Measurements from ENCODE around the gene ADAMTS17.

Gene ADAMTS17

GRCh38 chr15:99969261-99969920, 372.4 kb downstream of the ADAMTS17 start:
- Histone ChIP-seq H3K4me2 (no peak overlapping the region), H3K9me3 (no peaks in the 10 kb centered on the region), H3K4me1 (no peaks in the 10 kb centered on the region), H3K4me3 (no peak overlapping the region), H3K27ac (no peak overlapping the region), H3K36me3 (no peaks in the 10 kb centered on the region), H3K9ac (no peak overlapping the region), H3K27me3 (no peaks in the 10 kb centered on the region), H4K20me1 (no peaks in the 10 kb centered on the region)
- TF ChIP-seq Cebpa-rat (IDR thresholded peaks at IDR 0.05) = no peak

GRCh38 chr15:99967841-99968371, 373.9 kb downstream of the ADAMTS17 start:
- H3K4me1 ChIP-seq = no peaks in the 10 kb centered on the region
- H3K9ac ChIP-seq = no peak overlapping the region
- H3K27me3 ChIP-seq = no peaks in the 10 kb centered on the region
- H4K20me1 ChIP-seq = no peaks in the 10 kb centered on the region
- H3K36me3 ChIP-seq = no peaks in the 10 kb centered on the region
- no peaks in the 10 kb centered on the region for H3K9me3 ChIP-seq
- no peak for TF ChIP-seq Cebpa-rat (IDR thresholded peaks at IDR 0.05)
- H3K4me3 ChIP-seq = no peak overlapping the region
- no peak overlapping the region for H3K4me2 ChIP-seq
- no peak overlapping the region for H3K27ac ChIP-seq

GRCh38 chr15:99966815-99967214, 375.0 kb downstream of the ADAMTS17 start:
- H3K27ac ChIP-seq = no peak overlapping the region
- no peak overlapping the region for H3K4me3 ChIP-seq
- no peak overlapping the region for H3K9ac ChIP-seq
- H3K9me3 ChIP-seq = peaks cover 6% of the 10 kb centered on the region; the same call in 1 of the 2 replicates
- H3K27me3 ChIP-seq = no peaks in the 10 kb centered on the region
- no peak overlapping the region for H3K4me2 ChIP-seq
- H3K36me3 ChIP-seq = no peaks in the 10 kb centered on the region
- no peaks in the 10 kb centered on the region for H4K20me1 ChIP-seq
- H3K4me1 ChIP-seq = no peaks in the 10 kb centered on the region
- TF ChIP-seq Cebpa-rat (IDR thresholded peaks at IDR 0.05) = no peak

- H3K27ac ChIP-seq = no peak overlapping the region
- TF ChIP-seq Cebpa-rat (IDR thresholded peaks at IDR 0.05) = no peak
Observed at GRCh38 chr15:99965376-99965775, 376.4 kb downstream of the ADAMTS17 start.

GRCh38 chr15:99963976-99964375, 377.8 kb downstream of the ADAMTS17 start:
- H3K9me3 ChIP-seq = peaks cover 6% of the 10 kb centered on the region; the same call in 1 of the 2 replicates
- no peak overlapping the region for H3K4me2 ChIP-seq
- H3K4me3 ChIP-seq = no peak overlapping the region
- H3K4me1 ChIP-seq = no peaks in the 10 kb centered on the region
- H4K20me1 ChIP-seq = no peaks in the 10 kb centered on the region
- H3K9ac ChIP-seq = no peak overlapping the region
- no peaks in the 10 kb centered on the region for H3K27me3 ChIP-seq
- no peaks in the 10 kb centered on the region for H3K36me3 ChIP-seq
- TF ChIP-seq Cebpa-rat (IDR thresholded peaks at IDR 0.05) = no peak
- H3K27ac ChIP-seq = no peak overlapping the region

More at GRCh38 chr15:99965376-99965775, 376.4 kb downstream of the ADAMTS17 start:
- H3K9me3 ChIP-seq = peaks cover 6% of the 10 kb centered on the region; the same call in 1 of the 2 replicates
- H4K20me1 ChIP-seq = no peaks in the 10 kb centered on the region
- no peaks in the 10 kb centered on the region for H3K27me3 ChIP-seq
- no peak overlapping the region for H3K4me2 ChIP-seq
- H3K4me1 ChIP-seq = no peaks in the 10 kb centered on the region
- H3K9ac ChIP-seq = no peak overlapping the region
- H3K4me3 ChIP-seq = no peak overlapping the region
- no peaks in the 10 kb centered on the region for H3K36me3 ChIP-seq

- no peak overlapping the region for H3K27ac ChIP-seq
- no peaks in the 10 kb centered on the region for H3K36me3 ChIP-seq
- no peaks in the 10 kb centered on the region for H4K20me1 ChIP-seq
- no peak overlapping the region for H3K4me3 ChIP-seq
- no peak overlapping the region for H3K9ac ChIP-seq
- H3K9me3 ChIP-seq = peaks cover 6% of the 10 kb centered on the region; the same call in 1 of the 2 replicates
- 0 out of 2 replicates have a peak, but pooled peaks cover 2% of the 10 kb centered on the region for H3K4me1 ChIP-seq
- no peaks in the 10 kb centered on the region for H3K27me3 ChIP-seq
- TF ChIP-seq Cebpa-rat (IDR thresholded peaks at IDR 0.05) = no peak
- no peak overlapping the region for H3K4me2 ChIP-seq
Observed at GRCh38 chr15:99963096-99963825, 378.5 kb downstream of the ADAMTS17 start.

GRCh38 chr15:99962006-99962561, 379.7 kb downstream of the ADAMTS17 start:
- Histone ChIP-seq H3K9ac (no peak overlapping the region), H3K36me3 (no peaks in the 10 kb centered on the region), H3K4me1 (0 out of 2 replicates have a peak, but pooled peaks cover 7% of the 10 kb centered on the region), H3K27ac (no peak overlapping the region), H3K27me3 (no peaks in the 10 kb centered on the region), H3K4me2 (no peak overlapping the region), H4K20me1 (no peaks in the 10 kb centered on the region), H3K4me3 (no peak overlapping the region), H3K9me3 (peaks cover 6% of the 10 kb centered on the region; the same call in 1 of the 2 replicates)
- TF ChIP-seq Cebpa-rat (IDR thresholded peaks at IDR 0.05) = no peak

- H3K9ac ChIP-seq = no peak overlapping the region
- 0 out of 2 replicates have a peak, but pooled peaks cover 7% of the 10 kb centered on the region for H3K4me1 ChIP-seq
Observed at GRCh38 chr15:99961011-99961441, 380.7 kb downstream of the ADAMTS17 start.

GRCh38 chr15:99959326-99959725, 382.4 kb downstream of the ADAMTS17 start:
- Histone ChIP-seq H3K4me1 (0 out of 2 replicates have a peak, but pooled peaks cover 7% of the 10 kb centered on the region), H3K27ac (no peak overlapping the region), H3K9me3 (peaks cover 6% of the 10 kb centered on the region; the same call in 1 of the 2 replicates), H3K27me3 (no peaks in the 10 kb centered on the region), H3K4me2 (no peak overlapping the region), H3K36me3 (no peaks in the 10 kb centered on the region), H4K20me1 (no peaks in the 10 kb centered on the region), H3K4me3 (no peak overlapping the region), H3K9ac (no peak overlapping the region)
- TF ChIP-seq Cebpa-rat (IDR thresholded peaks at IDR 0.05) = no peak

More at GRCh38 chr15:99961011-99961441, 380.7 kb downstream of the ADAMTS17 start:
- no peak overlapping the region for H3K4me3 ChIP-seq
- H3K4me2 ChIP-seq = no peak overlapping the region
- H3K9me3 ChIP-seq = peaks cover 6% of the 10 kb centered on the region; the same call in 1 of the 2 replicates
- no peaks in the 10 kb centered on the region for H3K27me3 ChIP-seq
- no peaks in the 10 kb centered on the region for H4K20me1 ChIP-seq
- no peaks in the 10 kb centered on the region for H3K36me3 ChIP-seq
- TF ChIP-seq Cebpa-rat (IDR thresholded peaks at IDR 0.05) = no peak
- H3K27ac ChIP-seq = no peak overlapping the region

Data from BLaER1 (cell line).